HG02798 (cell line): Measurements from ENCODE around the gene EPHB2.

Experiments used
- ATAC-seq: cut with Tn5 transposase; IDR thresholded peaks from one replicate; pipeline ENCODE4 v1.9.1; 2021; ENCODE audit warnings: mild to moderate bottlenecking; ENCODE audit not compliant: unreplicated experiment, poor library complexity

EPHB2 gene

GRCh38 chr1:22717037-22717760 is 6.6 kb downstream of the EPHB2 start:
- no peak for ATAC-seq

GRCh38 chr1:22721122-22721873 is 10.7 kb downstream of the EPHB2 start:
- no peak for ATAC-seq

GRCh38 chr1:22722901-22723550 is 12.4 kb downstream of the EPHB2 start:
- no peak for ATAC-seq

DNA sequence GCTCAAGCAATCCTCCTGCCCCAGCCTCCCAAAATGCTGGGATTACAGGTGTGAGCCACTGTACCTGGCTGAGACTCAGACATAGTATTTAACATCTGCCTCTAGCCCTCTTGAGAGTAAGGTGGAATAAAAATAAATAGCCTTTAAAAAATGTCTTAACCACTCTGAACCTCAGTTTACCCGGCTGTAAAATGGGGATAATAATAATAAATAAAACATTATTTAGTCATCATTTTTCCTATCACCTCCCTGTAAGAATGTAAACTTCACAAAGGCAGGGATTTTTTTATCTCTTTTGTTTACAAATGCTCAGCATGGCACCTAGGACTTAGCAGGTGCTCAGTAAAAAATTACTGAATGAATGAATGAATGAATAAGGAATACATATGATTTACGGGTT is 17.2 kb downstream of the EPHB2 start:
- ATAC-seq = no peak

DNA sequence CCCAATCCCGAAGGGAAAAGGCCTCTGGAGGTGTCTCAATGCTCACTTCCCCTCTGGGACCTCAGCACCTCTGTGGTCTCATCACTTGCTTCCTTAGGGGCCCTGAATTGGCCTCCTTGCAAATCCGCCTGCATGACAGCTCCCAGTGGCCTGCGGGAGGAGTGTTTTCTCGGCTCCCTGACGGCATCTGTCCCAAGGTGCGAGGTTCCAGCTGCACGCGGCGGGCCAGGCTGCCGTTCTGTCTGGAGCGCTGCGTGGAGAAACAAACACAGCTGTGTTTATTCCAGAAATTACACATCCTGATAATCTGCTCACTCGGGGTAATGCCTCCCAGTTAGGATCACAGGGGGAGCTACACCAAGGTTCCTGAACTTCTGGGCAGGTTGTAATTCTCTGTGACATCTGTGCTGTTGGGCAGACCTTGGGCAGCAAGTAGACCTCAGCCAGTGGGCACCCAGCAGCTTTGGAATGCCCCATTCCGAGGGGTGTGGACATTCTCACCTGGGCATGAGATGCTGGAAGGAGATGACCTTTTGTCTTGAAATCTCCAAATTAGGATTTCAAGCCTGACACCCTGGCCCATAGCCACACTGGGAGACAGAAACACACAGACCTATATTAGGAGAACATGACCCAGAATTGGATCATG is 18.2 kb downstream of the EPHB2 start:
- ATAC-seq = no peak

GRCh38 chr1:22729400-22729773 is 18.7 kb downstream of the EPHB2 start:
- ATAC-seq = no peak

DNA sequence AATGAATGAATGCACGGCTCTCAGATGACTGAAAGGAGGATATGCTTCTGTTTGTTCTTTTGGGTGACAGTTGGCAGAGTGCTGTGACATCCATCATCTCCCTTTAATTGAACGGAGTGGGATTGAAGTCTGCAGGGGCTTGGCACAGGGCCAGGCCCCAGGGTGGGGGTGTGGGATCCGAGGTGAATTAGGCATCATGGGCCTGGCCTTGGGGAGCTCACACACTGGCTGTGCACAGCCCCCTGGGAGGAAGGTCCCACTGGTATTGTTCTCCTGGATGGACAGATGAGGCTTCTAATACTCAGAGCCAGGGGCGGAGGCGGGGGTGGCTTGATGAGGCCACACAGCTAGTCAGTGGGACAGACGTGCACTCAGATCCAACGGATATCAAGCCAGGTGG is 19.3 kb downstream of the EPHB2 start:
- ATAC-seq = no peak

GRCh38 chr1:22731924-22732720 is 21.5 kb downstream of the EPHB2 start:
- ATAC-seq = no peak

GRCh38 chr1:22733643-22734042 is 23.0 kb downstream of the EPHB2 start:
- ATAC-seq = no peak

GRCh38 chr1:22736501-22737080 is 26.0 kb downstream of the EPHB2 start:
- ATAC-seq = no peak

- ATAC-seq = no peak
Observed at GRCh38 chr1:22737374-22738068, 26.9 kb downstream of the EPHB2 start.

- no peak for ATAC-seq
Observed at GRCh38 chr1:22738069-22738435, 27.4 kb downstream of the EPHB2 start.

GRCh38 chr1:22738522-22738921 is 27.9 kb downstream of the EPHB2 start:
- no peak for ATAC-seq

DNA sequence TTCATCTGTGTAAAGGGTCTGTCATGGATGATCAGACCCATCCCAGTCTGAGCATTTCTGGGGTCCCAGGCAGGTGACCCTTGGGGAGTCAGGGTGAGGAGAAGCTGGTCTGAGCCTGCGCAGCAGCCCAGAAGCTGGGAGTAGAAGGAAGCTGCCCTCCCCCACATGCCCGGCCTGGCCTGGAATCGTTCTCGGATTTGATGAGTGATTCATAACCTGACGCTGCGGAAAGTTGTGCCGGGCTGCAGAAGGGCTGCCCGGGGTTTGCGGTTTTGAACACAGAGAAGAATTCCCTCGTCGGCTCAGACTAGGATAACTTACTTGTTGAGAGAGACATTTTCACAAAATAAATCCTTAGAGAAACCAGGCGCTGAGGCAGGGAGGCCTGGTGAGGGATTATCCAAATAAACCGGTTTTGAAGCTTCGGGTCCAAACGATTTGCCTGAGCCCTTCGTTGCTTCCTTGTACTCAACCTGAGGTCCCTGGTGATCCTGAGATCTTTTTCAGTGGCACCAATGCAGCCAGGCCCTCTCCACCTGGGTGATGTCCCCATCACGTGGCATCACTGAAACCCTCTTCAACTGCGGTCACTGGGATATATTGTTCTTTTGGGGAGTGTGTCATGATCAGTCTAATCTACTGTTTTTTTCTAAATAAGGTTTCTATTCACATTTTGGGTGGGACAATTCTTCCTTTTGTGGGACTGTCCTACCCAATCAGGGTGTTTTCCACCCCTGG is 29.2 kb downstream of the EPHB2 start:
- ATAC-seq = no peak

- no peak for ATAC-seq
Observed at GRCh38 chr1:22741118-22741517, 30.5 kb downstream of the EPHB2 start.

GRCh38 chr1:22745669-22746585 is 35.3 kb downstream of the EPHB2 start:
- ATAC-seq = no peak

DNA sequence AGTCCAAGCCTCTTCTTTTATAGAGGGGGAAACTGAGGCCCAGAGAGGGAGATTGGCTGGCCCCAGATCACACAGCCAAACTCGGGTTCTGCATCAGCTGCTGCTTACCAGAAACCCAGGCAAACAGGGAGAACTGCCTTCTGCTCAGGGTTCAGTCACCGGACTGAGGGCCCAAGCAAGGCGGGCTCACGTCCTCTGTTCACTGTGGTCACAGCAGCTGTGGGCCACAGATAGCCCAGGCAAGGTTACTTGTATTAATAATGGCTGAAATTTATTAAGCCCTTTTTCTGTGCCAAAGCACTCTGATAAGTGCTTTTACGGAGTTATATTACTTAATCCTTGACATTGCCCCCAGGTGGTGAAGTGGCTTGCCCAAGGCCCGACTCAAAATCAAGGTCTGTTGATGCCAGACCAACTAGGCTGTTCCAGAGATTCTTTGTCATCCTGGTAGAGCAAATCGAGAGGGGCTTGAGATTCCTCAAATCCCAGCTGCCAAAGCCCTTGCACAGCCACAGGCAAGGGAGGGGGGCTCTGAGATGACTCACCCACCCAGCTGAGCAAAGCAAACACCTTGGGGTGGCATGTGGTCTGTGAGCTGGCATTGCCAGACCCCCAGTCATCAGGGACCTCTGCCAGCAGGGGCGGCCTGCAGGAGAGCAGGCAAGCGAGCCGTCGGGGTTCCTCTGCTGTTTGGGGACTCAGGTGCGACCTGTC is 36.5 kb downstream of the EPHB2 start:
- ATAC-seq = no peak
